Neuronal stem cell (in vitro differentiated cells): Measurements from ENCODE around the gene SUPT20HL1.

ENCODE experiments used
- DNase-seq: peaks from one replicate; pipeline ENCODE4 v3.0.0-alpha.2; 2013; ENCODE audit warnings: low spot score
- H2AFZ ChIP-seq: one replicate; pipeline ENCODE4 v1.6.1; 2013; ENCODE audit warnings: mild to moderate bottlenecking, low read length, inconsistent platforms
- H2AK5ac ChIP-seq: 2 replicates; pipeline ENCODE4 v1.6.1; 2013; ENCODE audit warnings: low read depth, mild to moderate bottlenecking, inconsistent platforms, low read length, moderate library complexity, mixed read lengths
- H2BK120ac ChIP-seq: 2 replicates; pipeline ENCODE4 v1.6.1; 2013; ENCODE audit warnings: low read depth, mild to moderate bottlenecking, inconsistent platforms, low read length, moderate library complexity, mixed read lengths
- H2BK12ac ChIP-seq: one replicate; pipeline ENCODE4 v1.6.1; 2013; ENCODE audit warnings: low read length, inconsistent platforms
- H2BK15ac ChIP-seq: 2 replicates; pipeline ENCODE4 v1.6.1; 2013; ENCODE audit warnings: mild to moderate bottlenecking, low read length, inconsistent platforms, mixed read lengths
- H2BK5ac ChIP-seq: one replicate; pipeline ENCODE4 v1.6.1; 2013; ENCODE audit warnings: inconsistent platforms, mild to moderate bottlenecking, low read length, moderate library complexity
- H3K14ac ChIP-seq: one replicate; pipeline ENCODE4 v1.6.1; 2013; ENCODE audit warnings: low read length, inconsistent platforms
- H3K18ac ChIP-seq: 2 replicates; pipeline ENCODE4 v1.6.1; 2013; ENCODE audit warnings: low read length, inconsistent platforms
- H3K23ac ChIP-seq: 2 replicates; pipeline ENCODE4 v1.6.1; 2013; ENCODE audit warnings: low read depth, mild to moderate bottlenecking, mixed read lengths, low read length, inconsistent platforms; ENCODE audit not compliant: poor library complexity
- H3K27ac ChIP-seq: replicated peaks from 3 replicates; pipeline ENCODE4 v1.5.1; 2013; ENCODE audit warnings: low read length, inconsistent platforms
- H3K27me3 ChIP-seq, 3 experiments: 2 replicates each; pipeline ENCODE4 v1.6.1; 2013; ENCODE audit warnings: low read length in 3 of 3, mild to moderate bottlenecking in 2 of 3, inconsistent platforms in 1 of 3, low read depth in 1 of 3, mixed read lengths in 1 of 3, moderate library complexity in 1 of 3; ENCODE audit not compliant: control insufficient read depth in 3 of 3, insufficient read depth in 3 of 3
- H3K36me3 ChIP-seq, 2 donors: replicated peaks in 1 of 2; 2 replicates each; pipeline ENCODE4 v1.6.1; 2013; ENCODE audit warnings: low read length in 2 of 2; ENCODE audit not compliant: control insufficient read depth in 2 of 2, insufficient read depth in 2 of 2
- H3K4ac ChIP-seq: 2 replicates; pipeline ENCODE4 v1.6.1; 2013; ENCODE audit warnings: inconsistent platforms, mild to moderate bottlenecking, low read length, moderate library complexity
- H3K4me1 ChIP-seq, 2 donors: 1 replicate in 1 of 2; 2 replicates in 1 of 2; pipeline ENCODE4 v1.6.1; 2013; ENCODE audit warnings: low read length in 2 of 2, low read depth in 1 of 2; ENCODE audit not compliant: control insufficient read depth in 2 of 2, insufficient read depth in 1 of 2
- H3K4me2 ChIP-seq: one replicate; pipeline ENCODE4 v1.6.1; 2013; ENCODE audit warnings: mild to moderate bottlenecking, low read length, inconsistent platforms; ENCODE audit not compliant: insufficient read depth, poor library complexity, severe bottlenecking
- H3K4me3 ChIP-seq, 2 donors: 2 replicates each; pipeline ENCODE4 v1.5.1; 2013; ENCODE audit warnings: low read length in 2 of 2, mild to moderate bottlenecking in 2 of 2, inconsistent platforms in 1 of 2, moderate library complexity in 1 of 2
- H3K79me1 ChIP-seq: one replicate; pipeline ENCODE4 v1.6.1; 2013; ENCODE audit warnings: low read depth, mild to moderate bottlenecking, inconsistent platforms, low read length, moderate library complexity
- H3K9ac ChIP-seq: one replicate; pipeline ENCODE4 v1.6.1; 2013; ENCODE audit warnings: mild to moderate bottlenecking, low read depth, low read length, inconsistent platforms; ENCODE audit not compliant: poor library complexity
- H3K9me3 ChIP-seq, 2 donors: replicated peaks in 1 of 2; 2 replicates each; pipeline versions ENCODE3 to v1.6.1; 2013; ENCODE audit warnings: low read length in 2 of 2, mild to moderate bottlenecking in 2 of 2, inconsistent platforms in 1 of 2, low read depth in 1 of 2, mixed read lengths in 1 of 2, moderate library complexity in 1 of 2; ENCODE audit not compliant: control insufficient read depth in 2 of 2, insufficient read depth in 1 of 2
- H4K8ac ChIP-seq: one replicate; pipeline ENCODE4 v1.6.1; 2013; ENCODE audit warnings: low read depth, mild to moderate bottlenecking, inconsistent platforms, low read length, moderate library complexity
- H4K91ac ChIP-seq: one replicate; pipeline ENCODE4 v1.6.1; 2013; ENCODE audit warnings: low read length, low read depth, mild to moderate bottlenecking, inconsistent platforms; ENCODE audit not compliant: poor library complexity
- WGBS, 2 donors: extraction: QIAGEN DNeasy Blood & Tissue Kit; methylation state at CpG; one replicate each; pipeline ENCODE4 v1.1.7; 2013; ENCODE audit warnings: missing lambda C conversion rate in 2 of 2, mixed read lengths in 1 of 2; ENCODE audit not compliant: insufficient read length in 2 of 2, insufficient replicate concordance in 1 of 2; ENCODE audit errors: extremely low coverage in 2 of 2; 5-methylcytosine and 5-hydroxymethylcytosine counted together

The SUPT20HL1 gene

DNA sequence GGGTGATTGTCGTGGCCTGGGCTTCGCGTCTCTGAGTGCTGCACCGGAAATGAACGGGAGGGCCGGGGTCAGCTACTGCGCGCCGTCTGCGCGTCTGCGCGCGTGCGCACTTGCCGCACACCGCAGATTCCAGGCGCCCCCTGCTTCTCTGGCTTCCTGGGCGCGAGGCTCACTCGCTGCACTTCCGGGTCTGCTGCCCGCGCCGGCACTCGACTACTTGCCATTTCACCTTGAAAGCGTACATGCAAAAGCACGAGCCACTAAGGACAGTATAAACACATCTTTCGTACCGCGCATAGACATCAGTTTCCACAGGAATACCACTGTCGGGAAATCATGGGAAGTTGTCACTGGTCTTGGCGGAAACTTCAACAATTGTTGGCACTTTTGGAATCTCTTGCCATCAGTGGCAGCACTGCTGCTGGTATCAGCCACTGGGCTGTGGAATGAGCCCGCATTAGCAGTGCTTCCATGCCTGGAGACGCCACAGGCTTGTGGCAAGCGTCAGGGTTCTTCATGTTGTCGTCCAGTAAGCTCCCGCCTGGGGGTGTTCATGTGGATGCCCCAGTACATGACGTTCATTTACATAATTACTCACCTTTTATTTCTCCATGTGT lies 46.3 kb upstream of the SUPT20HL1 start, which contains the start of gene SUPT20HL2:
Gene SUPT20HL2, minus strand, starts transcription at position 51 of the 617 bp plus-strand sequence. CDS start 754 bp downstream, outside the sequence.
- no peaks in the 10 kb centered on the region for H3K9me3 ChIP-seq
- no peak within 1 kb of the TSS for H2BK5ac ChIP-seq
- no CpG with 5 or more reads among the region's 39 CpGs for WGBS, 2 donors
- no peak within 1 kb of the TSS for H3K27ac ChIP-seq
- H3K14ac ChIP-seq: no peak within 1 kb of the TSS
- no peak within 1 kb of the TSS for H2BK15ac ChIP-seq
- H3K4me2 ChIP-seq: no peak within 1 kb of the TSS
- peaks cover 0 to 5% of the 10 kb centered on the region in 2 donors for H3K4me1 ChIP-seq
- H3K9ac ChIP-seq: no peak within 1 kb of the TSS
- H3K36me3 ChIP-seq: no peaks in the 10 kb centered on the region
- H2BK120ac ChIP-seq: no peak within 1 kb of the TSS
- H2BK12ac ChIP-seq: no peak within 1 kb of the TSS
- no peak within 1 kb of the TSS for H2AK5ac ChIP-seq
- H3K4me3 ChIP-seq: no peak within 1 kb of the TSS
- no peak within 1 kb of the TSS for H3K18ac ChIP-seq
- H4K91ac ChIP-seq: no peak within 1 kb of the TSS
- H3K4ac ChIP-seq: no peak within 1 kb of the TSS
- peaks cover 0 to 11% (median 0%) of the 10 kb centered on the region in 3 experiments for H3K27me3 ChIP-seq
- DNase-seq: no peak
- no peak within 1 kb of the TSS for H2AFZ ChIP-seq
- H3K23ac ChIP-seq: no peak within 1 kb of the TSS
- no peaks in the 10 kb centered on the region for H3K79me1 ChIP-seq
- no peak within 1 kb of the TSS for H4K8ac ChIP-seq

DNA sequence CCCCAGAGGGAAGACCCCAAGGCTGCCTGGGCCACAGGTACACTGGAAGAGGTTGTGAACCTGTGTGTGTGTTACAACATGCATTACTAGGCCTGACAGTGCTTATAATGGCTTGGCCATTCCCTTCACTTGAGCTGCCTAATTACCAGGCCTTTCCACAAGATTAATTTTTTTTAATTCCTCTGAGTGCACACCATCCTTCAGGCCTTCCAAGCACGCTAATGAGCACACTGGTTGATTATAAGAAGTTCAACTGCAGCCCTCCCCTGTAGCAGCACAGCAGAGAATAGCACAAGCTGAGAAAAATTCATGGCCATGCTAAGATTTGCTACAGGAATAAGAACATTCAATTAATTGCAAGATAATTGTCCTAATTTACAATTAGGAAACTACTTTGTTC lies 44.3 kb upstream of the SUPT20HL1 start:
- H3K9me3 ChIP-seq: no peaks in the 10 kb centered on the region
- no peak overlapping the region for H3K4me3 ChIP-seq
- no peak overlapping the region for H3K4me2 ChIP-seq
- H3K4me1 ChIP-seq: no peaks in the 10 kb centered on the region
- DNase-seq: no peak
- H2AK5ac ChIP-seq: no peak overlapping the region
- no peak overlapping the region for H2BK15ac ChIP-seq
- no peak overlapping the region for H4K8ac ChIP-seq
- H2BK12ac ChIP-seq: no peak overlapping the region
- no peak overlapping the region for H3K23ac ChIP-seq
- H3K4ac ChIP-seq: no peak overlapping the region
- H2BK5ac ChIP-seq: no peak overlapping the region
- no CpG with 5 or more reads among the region's 1 CpG for WGBS, 2 donors
- H3K36me3 ChIP-seq: no peaks in the 10 kb centered on the region
- no peak overlapping the region for H2BK120ac ChIP-seq
- H3K18ac ChIP-seq: no peak overlapping the region
- no peak overlapping the region for H3K27ac ChIP-seq
- H2AFZ ChIP-seq: no peak overlapping the region
- H3K27me3 ChIP-seq: peaks cover 0 to 9% (median 0%) of the 10 kb centered on the region in 3 experiments
- H3K9ac ChIP-seq: no peak overlapping the region
- H3K14ac ChIP-seq: no peak overlapping the region
- no peaks in the 10 kb centered on the region for H3K79me1 ChIP-seq
- H4K91ac ChIP-seq: no peak overlapping the region

DNA sequence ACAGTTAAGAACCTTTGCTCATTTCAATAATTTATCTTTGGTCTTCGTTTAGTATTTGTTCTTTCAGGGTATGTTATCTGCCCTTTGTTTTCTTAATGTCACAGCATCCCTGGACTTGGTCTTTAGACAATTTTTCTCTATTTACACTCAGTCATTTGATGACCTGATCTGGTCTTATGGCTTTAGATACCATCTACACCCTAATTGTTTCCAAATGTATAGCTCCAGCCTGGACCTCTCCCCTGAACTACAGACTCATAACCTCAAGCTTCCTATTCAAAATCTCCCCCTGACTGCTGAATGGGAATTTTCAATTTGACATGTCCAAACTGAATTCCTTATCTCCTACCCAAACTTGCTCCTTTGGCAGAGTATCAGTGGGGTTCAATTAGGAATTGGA lies 42.9 kb upstream of the SUPT20HL1 start:
- H3K18ac ChIP-seq: no peak overlapping the region
- no peak overlapping the region for H3K4me3 ChIP-seq
- H2AK5ac ChIP-seq: no peak overlapping the region
- no peak for DNase-seq
- H3K79me1 ChIP-seq: no peaks in the 10 kb centered on the region
- H3K4me2 ChIP-seq: no peak overlapping the region
- H4K91ac ChIP-seq: no peak overlapping the region
- peaks cover 0 to 9% (median 0%) of the 10 kb centered on the region in 3 experiments for H3K27me3 ChIP-seq
- H3K4me1 ChIP-seq: no peaks in the 10 kb centered on the region
- no peak overlapping the region for H3K27ac ChIP-seq
- H2BK5ac ChIP-seq: no peak overlapping the region
- no peak overlapping the region for H2BK120ac ChIP-seq
- no peak overlapping the region for H4K8ac ChIP-seq
- H3K9me3 ChIP-seq: no peaks in the 10 kb centered on the region
- no peak overlapping the region for H3K9ac ChIP-seq
- no peak overlapping the region for H2BK12ac ChIP-seq
- H3K14ac ChIP-seq: no peak overlapping the region
- H2AFZ ChIP-seq: no peak overlapping the region
- H3K23ac ChIP-seq: no peak overlapping the region
- no peak overlapping the region for H2BK15ac ChIP-seq
- no CpG with 5 or more reads among the region's 1 CpG for WGBS, 2 donors
- H3K4ac ChIP-seq: no peak overlapping the region
- no peaks in the 10 kb centered on the region for H3K36me3 ChIP-seq

DNA sequence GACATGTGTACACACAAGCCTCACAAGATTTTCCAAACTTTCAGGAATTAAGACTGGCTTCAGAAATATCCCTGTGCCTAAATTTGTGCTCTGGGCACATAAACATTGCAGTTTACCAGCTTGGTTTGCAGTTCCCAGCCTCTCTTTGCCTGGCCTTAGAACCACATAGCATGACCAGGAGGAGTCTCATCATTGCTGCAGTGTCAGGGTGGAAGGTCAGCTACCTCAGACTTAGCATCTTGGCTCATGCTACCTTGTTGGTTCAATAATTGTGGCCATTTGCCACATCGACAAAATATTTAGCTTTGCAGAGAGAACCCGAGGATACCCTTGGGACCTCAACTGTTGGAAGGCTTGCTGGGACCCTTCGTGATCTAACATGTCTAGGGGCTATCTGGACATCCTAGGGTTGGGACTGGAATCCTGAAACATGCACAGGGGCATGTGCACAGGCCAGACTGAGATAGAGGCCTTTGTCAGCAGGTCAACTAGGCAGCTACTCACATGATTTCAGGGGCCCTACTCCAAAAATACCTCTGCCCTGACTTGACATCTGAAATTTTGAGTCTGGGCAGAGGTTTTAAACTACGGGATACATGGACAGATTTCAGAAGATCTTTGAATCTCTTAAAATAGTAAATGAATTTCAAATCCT lies 38.6 kb upstream of the SUPT20HL1 start:
- no peak overlapping the region for H3K27ac ChIP-seq
- H2BK5ac ChIP-seq: no peak overlapping the region
- H3K14ac ChIP-seq: no peak overlapping the region
- H3K9me3 ChIP-seq: no peaks in the 10 kb centered on the region
- H3K4me2 ChIP-seq: no peak overlapping the region
- H2AK5ac ChIP-seq: no peak overlapping the region
- no CpG with 5 or more reads among the region's 4 CpGs for WGBS, 2 donors
- H3K4me1 ChIP-seq: no peaks in the 10 kb centered on the region
- H3K9ac ChIP-seq: no peak overlapping the region
- H3K18ac ChIP-seq: no peak overlapping the region
- H3K27me3 ChIP-seq: peaks cover 0 to 8% (median 0%) of the 10 kb centered on the region in 3 experiments
- H3K36me3 ChIP-seq: no peaks in the 10 kb centered on the region
- DNase-seq: no peak
- no peak overlapping the region for H2BK120ac ChIP-seq
- H3K4me3 ChIP-seq: no peak overlapping the region
- H2BK12ac ChIP-seq: no peak overlapping the region
- no peaks in the 10 kb centered on the region for H3K79me1 ChIP-seq
- H3K4ac ChIP-seq: no peak overlapping the region
- H4K91ac ChIP-seq: no peak overlapping the region
- H2BK15ac ChIP-seq: no peak overlapping the region
- no peak overlapping the region for H4K8ac ChIP-seq
- H2AFZ ChIP-seq: no peak overlapping the region
- no peak overlapping the region for H3K23ac ChIP-seq
